Measurements from ENCODE around the gene ZNF532.
"Not testable (repeated sequence)": the region's sequence is repeated elsewhere in the genome, so short reads cannot be mapped to it uniquely, and the experiment has no call there.

The ZNF532 gene

GRCh38 chr18:58864146-58865032 is at the start of gene ZNF532:
Gene ZNF532, plus strand, starts transcription at chr18:58864877. CDS start in a region left out here.
- no peak for DNase-seq (ENCODE audit: low read depth)
- no peak for TF ChIP-seq CTCF (conservative IDR thresholded peaks at IDR 0.05; ENCODE audit: low read depth, low read length)
- peak within 1 kb of the TSS; percentile 33 for H3K4me3 ChIP-seq (ENCODE audit: low read length)

- no peak for DNase-seq (ENCODE audit: low read depth)
- TF ChIP-seq CTCF (conservative IDR thresholded peaks at IDR 0.05; ENCODE audit: low read depth, low read length) = no peak
- no peak overlapping the region for H3K4me3 ChIP-seq (ENCODE audit: low read length)
Observed at GRCh38 chr18:58819051-58819450, 45.6 kb upstream of the ZNF532 start.

- no peak for DNase-seq (ENCODE audit: low read depth)
- TF ChIP-seq CTCF (conservative IDR thresholded peaks at IDR 0.05; ENCODE audit: low read depth, low read length) = no peak
- H3K4me3 ChIP-seq (ENCODE audit: low read length) = no peak overlapping the region
Observed at GRCh38 chr18:58820251-58820650, 44.4 kb upstream of the ZNF532 start.

- H3K4me3 ChIP-seq (ENCODE audit: low read length) = no peak overlapping the region
- DNase-seq (ENCODE audit: low read depth) = no peak
- TF ChIP-seq CTCF (conservative IDR thresholded peaks at IDR 0.05; ENCODE audit: low read depth, low read length) = no peak
Observed at GRCh38 chr18:58822944-58823343, 41.7 kb upstream of the ZNF532 start.

GRCh38 chr18:58823412-58823811 is 41.3 kb upstream of the ZNF532 start:
- no peak for DNase-seq (ENCODE audit: low read depth)
- no peak overlapping the region for H3K4me3 ChIP-seq (ENCODE audit: low read length)
- TF ChIP-seq CTCF (conservative IDR thresholded peaks at IDR 0.05; ENCODE audit: low read depth, low read length) = no peak

- not testable (repeated sequence) for H3K4me3 ChIP-seq (ENCODE audit: low read length); DNase-seq (ENCODE audit: low read depth)
Observed at GRCh38 chr18:58826926-58827325, 37.8 kb upstream of the ZNF532 start.

GRCh38 chr18:58827428-58827827 is 37.2 kb upstream of the ZNF532 start:
- no peak for TF ChIP-seq CTCF (conservative IDR thresholded peaks at IDR 0.05; ENCODE audit: low read depth, low read length)
- DNase-seq (ENCODE audit: low read depth) = no peak
- no peak overlapping the region for H3K4me3 ChIP-seq (ENCODE audit: low read length)
